Uterus (tissue), 4 donors: ENCODE results near the gene RPAP2. TPM values are rescaled to one million over a fixed set of nuclear protein-coding genes. Genes with fewer than 3 reads are reported as not detected.
"Not testable (repeated sequence)": the region's sequence is repeated elsewhere in the genome, so short reads cannot be mapped to it uniquely, and the experiment has no call there.

ENCODE experiments used
- DNase-seq, 2 donors: peaks; one replicate each; pipeline ENCODE4 v3.0.0-alpha.2; 2019 to 2020
- H3K27ac ChIP-seq, 2 donors: fragments of 200-600 bp; sonication (generic); 1 replicate in 1 of 2; 2 replicates in 1 of 2; pipeline ENCODE4 v1.5.1; 2016 to 2018
- H3K27me3 ChIP-seq, 2 donors: fragments of 200-600 bp; sonication (generic); one replicate each; pipeline ENCODE4 v1.5.1; 2018 to 2019; ENCODE audit warnings: control low read depth in 1 of 2
- H3K36me3 ChIP-seq, 2 donors: fragments of 200-600 bp; sonication (generic); one replicate each; pipeline ENCODE4 v1.5.1; 2019; ENCODE audit warnings: control low read depth in 1 of 2
- H3K4me1 ChIP-seq, 2 donors: fragments of 200-600 bp; sonication (generic); one replicate each; pipeline ENCODE4 v1.5.1; 2018 to 2019; ENCODE audit warnings: control low read depth in 1 of 2
- H3K4me3 ChIP-seq, 2 donors: fragments of 200-600 bp; sonication (generic); 1 replicate in 1 of 2; 2 replicates in 1 of 2; pipeline ENCODE4 v1.5.1; 2018 to 2019; ENCODE audit warnings: mild to moderate bottlenecking in 1 of 2
- H3K9me3 ChIP-seq, 2 donors: fragments of 200-600 bp; sonication (generic); one replicate each; pipeline ENCODE4 v1.5.1; 2019; ENCODE audit warnings: control low read depth in 1 of 2
- POLR2A ChIP-seq, 2 donors: fragments of 450-650 bp; IDR thresholded peaks; one replicate each; pipeline ENCODE4 v1.6.1; 2016; ENCODE audit warnings: antibody characterized with exemption in 2 of 2, mild to moderate bottlenecking in 1 of 2, moderate library complexity in 1 of 2
- intact Hi-C: fragments of 100-400 bp; cut with DNase I; formaldehyde crosslinking; loops from one replicate; pipeline ENCODE4 v1.15.1; 2023; ENCODE audit warnings: low total_unique reads
- total RNA-seq, 4 donors: library from RNA; depleted of rRNA in 3 of 4; stranded (reverse); fragments of >200 nt in 3 of 4; gene quantifications; one replicate each; pipeline versions ENCODE4 v1.1.0 to v1.2.4, GENCODE V29; 2014 to 2023
- TF ChIP-seq, protein P1 (sequence below), 4 experiments: fragments of 200-600 bp in 2 of 4; fragments of 450-650 bp in 2 of 4; sonication (generic) in 2 of 4; IDR thresholded peaks; one replicate each; pipeline ENCODE4 v1.5.1; 2016 to 2019; ENCODE audit warnings: antibody characterized with exemption in 4 of 4, mild to moderate bottlenecking in 2 of 4, moderate library complexity in 1 of 4
- donor health status: DM: yes; HTN: yes; CAD: no.

RPAP2 gene
- total RNA-seq, 4 donors from 2014 or later, result 7.6 to 131 (median 54.9) TPM

- no peak for DNase-seq
- no peaks in the 10 kb centered on the region for H3K36me3 ChIP-seq
- TF ChIP-seq POLR2A (IDR thresholded peaks at IDR 0.05), result no peak
- TF ChIP-seq, protein P1, sequence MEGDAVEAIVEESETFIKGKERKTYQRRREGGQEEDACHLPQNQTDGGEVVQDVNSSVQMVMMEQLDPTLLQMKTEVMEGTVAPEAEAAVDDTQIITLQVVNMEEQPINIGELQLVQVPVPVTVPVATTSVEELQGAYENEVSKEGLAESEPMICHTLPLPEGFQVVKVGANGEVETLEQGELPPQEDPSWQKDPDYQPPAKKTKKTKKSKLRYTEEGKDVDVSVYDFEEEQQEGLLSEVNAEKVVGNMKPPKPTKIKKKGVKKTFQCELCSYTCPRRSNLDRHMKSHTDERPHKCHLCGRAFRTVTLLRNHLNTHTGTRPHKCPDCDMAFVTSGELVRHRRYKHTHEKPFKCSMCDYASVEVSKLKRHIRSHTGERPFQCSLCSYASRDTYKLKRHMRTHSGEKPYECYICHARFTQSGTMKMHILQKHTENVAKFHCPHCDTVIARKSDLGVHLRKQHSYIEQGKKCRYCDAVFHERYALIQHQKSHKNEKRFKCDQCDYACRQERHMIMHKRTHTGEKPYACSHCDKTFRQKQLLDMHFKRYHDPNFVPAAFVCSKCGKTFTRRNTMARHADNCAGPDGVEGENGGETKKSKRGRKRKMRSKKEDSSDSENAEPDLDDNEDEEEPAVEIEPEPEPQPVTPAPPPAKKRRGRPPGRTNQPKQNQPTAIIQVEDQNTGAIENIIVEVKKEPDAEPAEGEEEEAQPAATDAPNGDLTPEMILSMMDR (IDR thresholded peaks at IDR 0.05), result no peak
Measured at GRCh38 chr1:92367496-92367895, 68.6 kb downstream of the RPAP2 start.

GRCh38 chr1:92372164-92372563 is 73.3 kb downstream of the RPAP2 start:
- intact Hi-C loops, result no loop called here
- DNase-seq, result no peak
- H3K27ac ChIP-seq, result no peak overlapping the region
- H3K4me3 ChIP-seq, result no peak overlapping the region
- H3K27me3 ChIP-seq, result no peaks in the 10 kb centered on the region
- no peaks in the 10 kb centered on the region for H3K4me1 ChIP-seq
- H3K9me3 ChIP-seq, result no peaks in the 10 kb centered on the region
- H3K36me3 ChIP-seq, result no peaks in the 10 kb centered on the region
- TF ChIP-seq, protein P1 (IDR thresholded peaks at IDR 0.05), result no peak
- TF ChIP-seq POLR2A (IDR thresholded peaks at IDR 0.05), result no peak

More at GRCh38 chr1:92367496-92367895, 68.6 kb downstream of the RPAP2 start:
- Histone ChIP-seq H3K27me3 (no peaks in the 10 kb centered on the region), H3K27ac (no peak overlapping the region), H3K4me1 (no peaks in the 10 kb centered on the region), H3K9me3 (no peaks in the 10 kb centered on the region), H3K4me3 (no peak overlapping the region)
- intact Hi-C loops, result no loop called here

- H3K36me3 ChIP-seq, result no peaks in the 10 kb centered on the region
- H3K27me3 ChIP-seq, result no peaks in the 10 kb centered on the region
- intact Hi-C loops, result no loop called here
- H3K4me1 ChIP-seq, result no peaks in the 10 kb centered on the region
- no peak for TF ChIP-seq POLR2A (IDR thresholded peaks at IDR 0.05)
- TF ChIP-seq, protein P1 (IDR thresholded peaks at IDR 0.05), result no peak
- DNase-seq, result no peak
- H3K9me3 ChIP-seq, result no peaks in the 10 kb centered on the region
- H3K4me3 ChIP-seq, result no peak overlapping the region
- H3K27ac ChIP-seq, result no peak overlapping the region
Measured at GRCh38 chr1:92374223-92374622, 75.4 kb downstream of the RPAP2 start.

- Histone ChIP-seq H3K4me3 (no peak overlapping the region), H3K27ac (no peak overlapping the region), H3K9me3 (no peaks in the 10 kb centered on the region), H3K27me3 (no peaks in the 10 kb centered on the region), H3K4me1 (no peaks in the 10 kb centered on the region), H3K36me3 (no peaks in the 10 kb centered on the region)
- TF ChIP-seq POLR2A (IDR thresholded peaks at IDR 0.05), result no peak
- TF ChIP-seq, protein P1 (IDR thresholded peaks at IDR 0.05), result no peak
- no peak for DNase-seq
- intact Hi-C loops, result no loop called here
Measured at GRCh38 chr1:92376345-92376744, 77.5 kb downstream of the RPAP2 start.

- intact Hi-C loops, H3K36me3 ChIP-seq, H3K4me1 ChIP-seq, H3K27me3 ChIP-seq, H3K9me3 ChIP-seq, H3K4me3 ChIP-seq, DNase-seq, H3K27ac ChIP-seq: not testable (repeated sequence)
Measured at GRCh38 chr1:92377991-92378390, 79.1 kb downstream of the RPAP2 start.

DNA sequence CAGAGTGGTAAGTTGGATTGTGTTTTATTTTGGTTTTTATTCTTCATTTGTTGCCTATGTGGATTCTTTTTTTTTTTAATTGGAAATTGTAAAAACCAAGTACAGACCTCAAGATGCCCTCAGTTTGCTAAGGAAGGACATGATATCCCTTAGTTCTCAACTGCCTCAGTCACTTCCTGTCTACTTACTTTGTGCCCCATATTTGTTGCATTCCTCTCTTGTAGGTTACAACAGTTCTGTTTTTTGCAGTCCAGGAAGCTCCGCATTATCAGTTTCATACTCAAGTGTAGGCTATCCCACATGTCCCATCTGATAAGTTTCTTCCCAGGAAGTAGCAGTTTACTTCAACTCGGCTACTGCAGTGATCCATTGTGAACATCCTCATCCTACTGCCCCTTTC is 82.0 kb downstream of the RPAP2 start:
- intact Hi-C loops, result no loop called here
- no peak for TF ChIP-seq POLR2A (IDR thresholded peaks at IDR 0.05)
- TF ChIP-seq, protein P1 (IDR thresholded peaks at IDR 0.05), result no peak

DNA sequence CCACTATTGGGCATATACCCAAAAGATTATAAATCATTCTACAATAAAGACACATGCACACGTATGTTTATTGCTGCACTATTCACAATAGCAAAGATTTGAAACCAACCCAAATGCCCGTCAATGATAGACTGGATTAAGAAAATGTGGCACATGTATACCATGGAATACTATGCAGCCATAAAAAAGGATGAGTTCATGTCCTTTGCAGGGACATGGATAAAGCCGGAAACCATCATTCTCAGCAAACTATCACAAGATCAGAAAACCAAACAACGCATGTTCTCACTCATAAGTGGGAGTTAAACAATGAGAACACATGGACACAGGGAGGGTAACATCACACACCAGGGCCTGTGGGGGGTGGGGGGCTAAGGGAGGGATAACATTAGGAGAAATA is 95.1 kb downstream of the RPAP2 start:
- H3K9me3 ChIP-seq, result peaks cover 0 to 30% of the 10 kb centered on the region in 2 donors
- H3K4me1 ChIP-seq, intact Hi-C loops, H3K4me3 ChIP-seq, H3K27ac ChIP-seq, DNase-seq, H3K36me3 ChIP-seq, H3K27me3 ChIP-seq: not testable (repeated sequence)

More for the DNA sequence above, 82.0 kb downstream of the RPAP2 start:
- Histone ChIP-seq H3K27me3 (no peaks in the 10 kb centered on the region), H3K36me3 (no peaks in the 10 kb centered on the region), H3K4me1 (no peaks in the 10 kb centered on the region), H3K27ac (no peak overlapping the region), H3K4me3 (no peak overlapping the region), H3K9me3 (peaks cover 0 to 7% of the 10 kb centered on the region in 2 donors)
- no peak for DNase-seq
